HT-29 (cell line): ENCODE results near the gene INSR. TPM values are rescaled to one million over a fixed set of nuclear protein-coding genes. Genes with fewer than 3 reads are reported as not detected.

ENCODE experiments used
- DNase-seq: peaks from one replicate; pipeline ENCODE4 v3.0.0-alpha.2; 2015; ENCODE audit warnings: low spot score
- total RNA-seq: library from RNA; depleted of rRNA; stranded (reverse); fragments of >200 nt; shearing (Covaris generic); gene quantifications from 2 replicates; pipeline ENCODE4 v1.2.3, GENCODE V29; 2014

INSR gene
- total RNA-seq, 1 experiment from 2014 or later: 16.8 TPM

GRCh38 chr19:7142771-7143170 is 151.4 kb downstream of the INSR start:
- DNase-seq: no peak

- no peak for DNase-seq
These were observed 154.1 kb downstream of the INSR start for GRCh38 chr19:7140137-7140536.

GRCh38 chr19:7139095-7139494 is 155.1 kb downstream of the INSR start:
- DNase-seq: no peak

GRCh38 chr19:7138402-7138801 is 155.8 kb downstream of the INSR start:
- DNase-seq: no peak

- no peak for DNase-seq
These were observed 157.1 kb downstream of the INSR start for GRCh38 chr19:7137120-7137519.

GRCh38 chr19:7132054-7132453 is 162.2 kb downstream of the INSR start:
- no peak for DNase-seq

GRCh38 chr19:7130043-7130442 is 164.2 kb downstream of the INSR start:
- DNase-seq: no peak

GRCh38 chr19:7126132-7126531 is 168.1 kb downstream of the INSR start:
- no peak for DNase-seq

- no peak for DNase-seq
These were observed 169.0 kb downstream of the INSR start for GRCh38 chr19:7125221-7125620.

GRCh38 chr19:7124782-7125181 is 169.4 kb downstream of the INSR start:
- no peak for DNase-seq

GRCh38 chr19:7122701-7123100 is 171.5 kb downstream of the INSR start:
- DNase-seq: no peak

GRCh38 chr19:7120499-7120898 is 173.7 kb downstream of the INSR start:
- no peak for DNase-seq

GRCh38 chr19:7119582-7119981 is 174.6 kb downstream of the INSR start:
- DNase-seq: no peak

GRCh38 chr19:7117248-7117647 is 177.0 kb downstream of the INSR start:
- DNase-seq: no peak

- no peak for DNase-seq
These were observed 178.5 kb downstream of the INSR start for GRCh38 chr19:7115721-7116120.

- DNase-seq: no peak
These were observed 181.0 kb downstream of the INSR start for GRCh38 chr19:7113233-7113632.

- DNase-seq: no peak
These were observed 181.5 kb downstream of the INSR start for GRCh38 chr19:7112675-7113074.

- DNase-seq: no peak
These were observed 184.4 kb downstream of the INSR start for GRCh38 chr19:7109678-7110289.

- DNase-seq: no peak
These were observed 187.2 kb downstream of the INSR start for GRCh38 chr19:7106711-7107657.

- no peak for DNase-seq
These were observed 189.3 kb downstream of the INSR start for GRCh38 chr19:7104747-7105447.

- DNase-seq: no peak
These were observed 192.5 kb downstream of the INSR start for GRCh38 chr19:7101498-7102253.

GRCh38 chr19:7099597-7099921 is 194.7 kb downstream of the INSR start:
- DNase-seq: no peak
